Measurements from ENCODE around the gene RHBDF1. TPM values are rescaled to one million over a fixed set of nuclear protein-coding genes. Genes with fewer than 3 reads are reported as not detected.

Gene RHBDF1
- polyA plus RNA-seq, 6 donors from 2014 or later = 0.08 TPM; not detected in 5

- Mint-ChIP-seq H3K36me3 (no peaks in the 10 kb centered on the region), H3K4me1 (peaks cover 27 to 39% (median 38%) of the 10 kb centered on the region in 3 donors), H3K9me3 (no peaks in the 10 kb centered on the region), H3K27ac (peak overlapping the region in 4 of 6 donors; percentile 69 to 85 (median 75)), H3K27me3 (no peaks in the 10 kb centered on the region), H3K4me3 (no peak overlapping the region)
- no peak for DNase-seq
- ATAC-seq (ENCODE audit: low read depth in 2 of 2) = no peak
Observed at GRCh38 chr16:86483-86952, 14.1 kb upstream of the RHBDF1 start.

GRCh38 chr16:85865-86264, 13.4 kb upstream of the RHBDF1 start:
- Mint-ChIP-seq H3K27me3 (no peaks in the 10 kb centered on the region), H3K27ac (peak overlapping the region; percentile 71 to 87 (median 80)), H3K9me3 (no peaks in the 10 kb centered on the region), H3K36me3 (no peaks in the 10 kb centered on the region), H3K4me3 (peak overlapping the region in 1 of 8 donors; percentile 20), H3K4me1 (peaks cover 27 to 39% (median 38%) of the 10 kb centered on the region in 3 donors)
- ATAC-seq (ENCODE audit: low read depth in 2 of 2) (no peak), DNase-seq (no peak)

- H3K4me1 Mint-ChIP-seq = peaks cover 27 to 40% (median 39%) of the 10 kb centered on the region in 3 donors
- H3K27ac Mint-ChIP-seq = peak overlapping the region in 5 of 6 donors; percentile 85 to 99 (median 96)
- ATAC-seq (ENCODE audit: low read depth in 2 of 2) (no peak), DNase-seq (no peak)
- no peaks in the 10 kb centered on the region for H3K9me3 Mint-ChIP-seq
- peak overlapping the region in 1 of 8 donors; percentile 62 for H3K4me3 Mint-ChIP-seq
- H3K36me3 Mint-ChIP-seq = no peaks in the 10 kb centered on the region
- H3K27me3 Mint-ChIP-seq = no peaks in the 10 kb centered on the region
Observed at GRCh38 chr16:85407-85782, 13.0 kb upstream of the RHBDF1 start.

GRCh38 chr16:84718-85406, 12.4 kb upstream of the RHBDF1 start:
- ATAC-seq (ENCODE audit: low read depth in 2 of 2) (peak; percentile 94), DNase-seq (peak; percentile 82)
- Mint-ChIP-seq H3K27me3 (no peaks in the 10 kb centered on the region), H3K27ac (peak overlapping the region; percentile 90 to 99 (median 96)), H3K4me1 (peaks cover 27 to 45% (median 40%) of the 10 kb centered on the region in 3 donors), H3K4me3 (peak overlapping the region in 7 of 8 donors; percentile 4 to 77 (median 63)), H3K9me3 (no peaks in the 10 kb centered on the region), H3K36me3 (no peaks in the 10 kb centered on the region)

- H3K4me1 Mint-ChIP-seq = peaks cover 32 to 53% (median 49%) of the 10 kb centered on the region in 3 donors
- no peaks in the 10 kb centered on the region for H3K27me3 Mint-ChIP-seq
- peak overlapping the region; percentile 90 to 99 (median 96) for H3K27ac Mint-ChIP-seq
- H3K36me3 Mint-ChIP-seq = no peaks in the 10 kb centered on the region
- peak overlapping the region; percentile 45 to 89 (median 68) for H3K4me3 Mint-ChIP-seq
- no peak for DNase-seq
- H3K9me3 Mint-ChIP-seq = no peaks in the 10 kb centered on the region
- no peak for ATAC-seq (ENCODE audit: low read depth in 2 of 2)
Observed at GRCh38 chr16:83781-84615, 11.6 kb upstream of the RHBDF1 start.

GRCh38 chr16:83060-83603, 10.7 kb upstream of the RHBDF1 start:
- Mint-ChIP-seq H3K9me3 (no peaks in the 10 kb centered on the region), H3K4me1 (peaks cover 35 to 59% (median 54%) of the 10 kb centered on the region in 3 donors), H3K36me3 (no peaks in the 10 kb centered on the region), H3K27ac (peak overlapping the region in 5 of 6 donors; percentile 50 to 99 (median 64)), H3K4me3 (peak overlapping the region in 2 of 8 donors; percentile 5 to 66), H3K27me3 (no peaks in the 10 kb centered on the region)
- DNase-seq = no peak
- ATAC-seq (ENCODE audit: low read depth in 2 of 2) = no peak

GRCh38 chr16:79151-80054, 7.0 kb upstream of the RHBDF1 start:
- ATAC-seq (ENCODE audit: low read depth in 2 of 2) = no peak
- no peaks in the 10 kb centered on the region for H3K36me3 Mint-ChIP-seq
- peak overlapping the region; percentile 87 to 94 (median 91) for H3K4me3 Mint-ChIP-seq
- H3K27ac Mint-ChIP-seq = peak overlapping the region in 4 of 6 donors; percentile 19 to 85 (median 78)
- no peaks in the 10 kb centered on the region for H3K9me3 Mint-ChIP-seq
- no peak for DNase-seq
- peaks cover 36 to 57% (median 56%) of the 10 kb centered on the region in 3 donors for H3K4me1 Mint-ChIP-seq
- H3K27me3 Mint-ChIP-seq = peaks cover 4 to 8% (median 7%) of the 10 kb centered on the region in 3 donors

GRCh38 chr16:78444-79150, 6.2 kb upstream of the RHBDF1 start:
- H3K27ac Mint-ChIP-seq = peak overlapping the region in 5 of 6 donors; percentile 56 to 88 (median 83)
- ATAC-seq (ENCODE audit: low read depth in 2 of 2) = peak; percentile 32 to 36
- H3K9me3 Mint-ChIP-seq = no peaks in the 10 kb centered on the region
- no peak for DNase-seq
- peaks cover 30 to 49% (median 48%) of the 10 kb centered on the region in 3 donors for H3K4me1 Mint-ChIP-seq
- H3K36me3 Mint-ChIP-seq = no peaks in the 10 kb centered on the region
- peaks cover 4 to 15% (median 14%) of the 10 kb centered on the region in 3 donors for H3K27me3 Mint-ChIP-seq
- peak overlapping the region; percentile 87 to 94 (median 91) for H3K4me3 Mint-ChIP-seq

- DNase-seq = peak; percentile 82
- H3K27ac Mint-ChIP-seq = peak within 1 kb of the TSS; percentile 82 to 91 (median 85)
- ATAC-seq (ENCODE audit: low read depth in 2 of 2) = peak; percentile 80 to 85
- H3K27me3 Mint-ChIP-seq = peaks cover 6 to 22% (median 21%) of the 10 kb centered on the region in 3 donors
- peaks cover 28 to 45% (median 44%) of the 10 kb centered on the region in 3 donors for H3K4me1 Mint-ChIP-seq
- no peaks in the 10 kb centered on the region for H3K36me3 Mint-ChIP-seq
- H3K4me3 Mint-ChIP-seq = peak within 1 kb of the TSS; percentile 87 to 94 (median 91)
- H3K9me3 Mint-ChIP-seq = peaks cover 0 to 1% (median 0%) of the 10 kb centered on the region in 7 donors
Observed at GRCh38 chr16:77807-78443, 5.5 kb upstream of the RHBDF1 start, which contains the start of gene MPG. TSS of gene MPG (plus strand) at chr16:78225. CDS start at chr16:78310, 85 bp downstream.

- ATAC-seq (ENCODE audit: low read depth in 2 of 2) (peak; percentile 31 to 36), DNase-seq (no peak)
- peaks cover 0 to 2% (median 0%) of the 10 kb centered on the region in 7 donors for H3K9me3 Mint-ChIP-seq
- H3K36me3 Mint-ChIP-seq = no peaks in the 10 kb centered on the region
- H3K4me3 Mint-ChIP-seq = peak overlapping the region; percentile 78 to 92 (median 88)
- H3K27ac Mint-ChIP-seq = peak overlapping the region in 4 of 6 donors; percentile 62 to 91 (median 84)
- H3K27me3 Mint-ChIP-seq = peaks cover 9 to 26% (median 24%) of the 10 kb centered on the region in 3 donors
- peaks cover 27 to 42% (median 42%) of the 10 kb centered on the region in 3 donors for H3K4me1 Mint-ChIP-seq
Observed at GRCh38 chr16:77273-77806, 4.9 kb upstream of the RHBDF1 start.

- H3K9me3 Mint-ChIP-seq = peaks cover 0 to 2% (median 0%) of the 10 kb centered on the region in 7 donors
- peaks cover 27 to 39% (median 38%) of the 10 kb centered on the region in 3 donors for H3K4me1 Mint-ChIP-seq
- H3K27ac Mint-ChIP-seq = peak overlapping the region in 4 of 6 donors; percentile 51 to 87 (median 66)
- DNase-seq = no peak
- peak overlapping the region; percentile 78 to 92 (median 88) for H3K4me3 Mint-ChIP-seq
- peaks cover 9 to 26% (median 25%) of the 10 kb centered on the region in 3 donors for H3K27me3 Mint-ChIP-seq
- ATAC-seq (ENCODE audit: low read depth in 2 of 2) = no peak
- no peaks in the 10 kb centered on the region for H3K36me3 Mint-ChIP-seq
Observed at GRCh38 chr16:76535-77272, 4.3 kb upstream of the RHBDF1 start.
